Endothelial cell of umbilical vein (primary cell): ENCODE results near the gene GMPPA. TPM values are rescaled to one million over a fixed set of nuclear protein-coding genes. Genes with fewer than 3 reads are reported as not detected.

ENCODE experiments used
- BruUV-seq: library from RNA; stranded (reverse); fragments of 400-500 nt; replicated peaks from 2 replicates; lab custom pipeline; 2021; lab: Mats Ljungman, UMichigan
- CTCF ChIA-PET: fragments of 300-600, 350-600 bp; sonication (Branson Sonifier 250); formaldehyde crosslinking; loops from one replicate; lab custom pipeline; 2021; ENCODE audit warnings: antibody characterized with exemption, inconsistent platforms; lab: Charles Lee
- POLR2A ChIA-PET: fragments of 300-600, 350-600 bp; sonication (Branson Sonifier 250); formaldehyde crosslinking; loops from one replicate; lab custom pipeline; 2021; ENCODE audit warnings: antibody characterized with exemption, inconsistent platforms; lab: Charles Lee
- DNase-seq: peaks from one replicate; pipeline ENCODE4 v3.0.0-alpha.2; 2011; ENCODE audit warnings: low read depth, low spot score
- FAIRE-seq: peaks from 2 replicates; lab custom pipeline; 2011; peaks lifted over from hg19 to GRCh38; lab: Jason Lieb, UNC
- H2AFZ ChIP-seq: 2 replicates; pipeline ENCODE4 v1.6.0; 2012; ENCODE audit warnings: low read depth, low read length, control low read depth, inconsistent platforms
- H3K27ac ChIP-seq: 2 replicates; pipeline ENCODE4 v1.5.1; 2011; ENCODE audit warnings: low read depth, mild to moderate bottlenecking, control low read depth, low read length, moderate library complexity; ENCODE audit not compliant: insufficient read depth
- H3K27me3 ChIP-seq, 2 experiments: 2 replicates each; pipeline versions ENCODE4 v1.6.0 to v1.6.1; 2011; ENCODE audit warnings: low read length in 2 of 2, mixed read lengths in 1 of 2; ENCODE audit not compliant: control insufficient read depth in 2 of 2, insufficient read depth in 2 of 2
- H3K36me3 ChIP-seq, 2 experiments: 2 replicates in 1 of 2; 3 replicates in 1 of 2; pipeline ENCODE4 v1.5.1; 2011; ENCODE audit warnings: low read length in 2 of 2, mild to moderate bottlenecking in 1 of 2, moderate library complexity in 1 of 2; ENCODE audit not compliant: control insufficient read depth in 2 of 2, insufficient read depth in 2 of 2; ENCODE audit errors: extremely low read depth in 1 of 2
- H3K4me1 ChIP-seq: 3 replicates; pipeline ENCODE4 v1.5.1; 2011; ENCODE audit warnings: mild to moderate bottlenecking, low read length; ENCODE audit not compliant: control insufficient read depth, insufficient read depth; ENCODE audit errors: extremely low read depth
- H3K4me2 ChIP-seq: 2 replicates; pipeline ENCODE4 v1.6.1; 2011; ENCODE audit warnings: low read length, control low read depth, mixed read lengths; ENCODE audit not compliant: insufficient read depth
- H3K4me3 ChIP-seq, 3 experiments: fragments of 200-600 bp in 1 of 3; sonication (generic), shearing (Covaris generic) in 1 of 3; replicated peaks in 1 of 3; 2 replicates each; pipeline ENCODE4 v1.5.1; 2011 to 2016; ENCODE audit warnings: control low read depth in 3 of 3, low read length in 3 of 3, mild to moderate bottlenecking in 2 of 3, inconsistent platforms in 1 of 3, low read depth in 1 of 3, moderate library complexity in 1 of 3; ENCODE audit not compliant: insufficient read depth in 1 of 3
- H3K79me2 ChIP-seq: 2 replicates; pipeline ENCODE4 v1.6.0; 2012; ENCODE audit warnings: low read length, inconsistent platforms; ENCODE audit not compliant: control insufficient read depth, insufficient read depth
- H3K9ac ChIP-seq: replicated peaks from 2 replicates; pipeline ENCODE3; 2011; ENCODE audit warnings: low read length, control low read depth; ENCODE audit not compliant: insufficient read depth; ENCODE audit errors: extremely low read depth
- H3K9me1 ChIP-seq: replicated peaks from 3 replicates; pipeline ENCODE4 v1.6.0; 2011; ENCODE audit warnings: mild to moderate bottlenecking, low read length; ENCODE audit not compliant: control insufficient read depth, insufficient read depth; ENCODE audit errors: extremely low read depth
- H3K9me3 ChIP-seq: replicated peaks from 2 replicates; pipeline ENCODE4 v1.5.1; 2012; ENCODE audit warnings: low read length, inconsistent platforms; ENCODE audit not compliant: control insufficient read depth, insufficient read depth
- H4K20me1 ChIP-seq: replicated peaks from 2 replicates; pipeline ENCODE3; 2011; ENCODE audit warnings: mild to moderate bottlenecking, low read length; ENCODE audit not compliant: control insufficient read depth, insufficient read depth; ENCODE audit errors: extremely low read depth
- EZH2 ChIP-seq: IDR thresholded peaks from 2 replicates; pipeline ENCODE4 v1.6.1; 2012; ENCODE audit warnings: borderline replicate concordance, low read depth, mild to moderate bottlenecking, moderate library complexity, low read length, inconsistent platforms; ENCODE audit not compliant: severe bottlenecking
- FOS ChIP-seq: IDR thresholded peaks from 2 replicates; pipeline ENCODE4 v1.6.1; 2011; ENCODE audit warnings: mild to moderate bottlenecking, low read length, moderate library complexity, borderline replicate concordance; ENCODE audit not compliant: insufficient read depth
- GATA2 ChIP-seq: IDR thresholded peaks from 2 replicates; pipeline ENCODE4 v1.7.0; 2011; ENCODE audit warnings: low read depth, mild to moderate bottlenecking, moderate library complexity, mixed read lengths, low read length; ENCODE audit not compliant: insufficient read length, insufficient read depth
- JUN ChIP-seq: IDR thresholded peaks from 2 replicates; pipeline ENCODE4 v1.6.1; 2011; ENCODE audit warnings: borderline replicate concordance, low read depth; ENCODE audit not compliant: insufficient read length, insufficient read depth
- MAX ChIP-seq: IDR thresholded peaks from 2 replicates; pipeline ENCODE4 v1.6.1; 2011; ENCODE audit not compliant: insufficient read depth, insufficient read length
- MYC ChIP-seq: IDR thresholded peaks from one replicate; pipeline ENCODE4 v1.6.1; 2011; ENCODE audit warnings: mild to moderate bottlenecking, low read depth, low read length
- POLR2A ChIP-seq: IDR thresholded peaks from 2 replicates; pipeline ENCODE4 v1.6.1; 2012; ENCODE audit warnings: low read depth, mild to moderate bottlenecking, control low read depth, low read length
- POLR2AphosphoS5 ChIP-seq: IDR thresholded peaks from 2 replicates; pipeline ENCODE4 v1.6.1; 2012; ENCODE audit warnings: low read depth, mild to moderate bottlenecking, control low read depth, low read length, moderate library complexity; ENCODE audit not compliant: insufficient read depth
- dilution Hi-C: fragments of 300-500 bp; cut with MboI; formaldehyde crosslinking; loops from one replicate; pipeline ENCODE4 v1.15.0; 2019; ENCODE audit warnings: low sequenced_read_pairs; ENCODE audit not compliant: extremely low pct_ligation_motif_present
- intact Hi-C: fragments of 100-400 bp; cut with micrococcal nuclease; formaldehyde crosslinking; loops from one replicate; pipeline ENCODE4 v1.10.0; 2022
- polyA plus RNA-seq, 4 experiments: library from polyadenylated mRNA; depleted of rRNA in 3 of 4; stranded (reverse) in 3 of 4; unstranded in 1 of 4; fragments of >200 nt; gene quantifications; 2 replicates each; pipeline versions ENCODE4 v1.2.1 to v1.2.3, GENCODE V29; 2011 to 2012; ENCODE audit warnings: missing spikeins in 1 of 4
- total RNA-seq: library from RNA; stranded (reverse); gene quantifications from 2 replicates; pipeline ENCODE4 v1.2.3, GENCODE V29; 2021
- TF ChIP-seq, protein P1 (sequence below), 2 donors: IDR thresholded peaks; 1 replicate in 1 of 2; 2 replicates in 1 of 2; pipeline ENCODE4 v1.5.1; 2011; ENCODE audit warnings: low read length in 2 of 2, mild to moderate bottlenecking in 2 of 2, moderate library complexity in 2 of 2, control low read depth in 1 of 2, inconsistent platforms in 1 of 2, low read depth in 1 of 2; ENCODE audit not compliant: insufficient read depth in 1 of 2; ENCODE audit errors: extremely low read depth in 1 of 2

GMPPA gene
- total and polyA plus RNA-seq, 2 donors (not counting 3 experiments of a cell fraction or from before 2014, with no cell fraction given) = 39.1 to 104 TPM

DNA sequence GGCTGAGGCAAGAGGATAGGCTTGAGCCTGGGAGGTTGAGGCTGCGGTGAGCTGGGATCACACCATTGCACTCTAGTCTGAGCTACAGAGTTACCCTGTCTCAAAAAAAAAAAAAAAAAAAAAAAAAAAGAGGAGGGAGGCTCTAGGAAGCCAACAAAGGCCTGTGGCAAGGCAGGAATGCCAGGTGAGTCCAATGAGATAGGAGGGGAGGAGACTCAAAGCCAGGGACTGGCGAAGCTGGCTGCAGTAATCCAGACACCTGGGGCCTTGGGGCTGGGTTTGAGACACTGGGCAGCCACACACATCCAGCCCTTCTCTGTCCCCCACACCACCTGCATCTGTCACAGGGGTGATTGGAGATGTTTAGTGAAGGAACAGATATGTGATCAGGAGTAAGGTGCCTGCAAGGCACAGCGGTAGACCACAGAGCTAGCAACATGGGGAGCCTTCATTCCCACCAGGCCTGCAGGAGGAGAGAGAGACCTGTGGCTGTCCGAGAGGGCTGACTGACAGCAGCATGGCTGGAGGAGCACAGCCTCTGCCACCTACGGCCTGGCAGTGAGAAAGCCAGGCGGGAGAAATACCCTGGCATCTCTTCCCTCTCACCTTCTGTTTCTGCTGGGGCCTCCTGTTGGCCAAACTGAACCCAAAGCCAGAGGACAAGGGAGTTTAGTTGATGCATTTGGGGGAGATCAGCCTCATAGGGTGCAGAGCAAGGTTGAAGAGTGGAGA lies 35.4 kb downstream of the GMPPA start:
- intact Hi-C loops (no loop called here), dilution Hi-C loops (no loop called here)
- no peak for DNase-seq
- Histone ChIP-seq H3K36me3 (no peaks in the 10 kb centered on the region), H2AFZ (no peak overlapping the region), H3K4me2 (no peak overlapping the region), H3K27me3 (peaks cover 9 to 18% of the 10 kb centered on the region in 2 experiments), H3K9ac (no peak overlapping the region), H4K20me1 (no peaks in the 10 kb centered on the region), H3K9me1 (no peaks in the 10 kb centered on the region), H3K79me2 (no peaks in the 10 kb centered on the region), H3K27ac (no peak overlapping the region), H3K4me3 (no peak overlapping the region), H3K9me3 (no peaks in the 10 kb centered on the region), H3K4me1 (no peaks in the 10 kb centered on the region)
- TF ChIP-seq JUN = no peak
- no peak for TF ChIP-seq POLR2A
- no peak for TF ChIP-seq MAX
- TF ChIP-seq FOS = no peak
- TF ChIP-seq GATA2 = no peak
- TF ChIP-seq EZH2 = no peak
- no peak for TF ChIP-seq POLR2AphosphoS5
- no peak for TF ChIP-seq MYC
- TF ChIP-seq, protein P1, sequence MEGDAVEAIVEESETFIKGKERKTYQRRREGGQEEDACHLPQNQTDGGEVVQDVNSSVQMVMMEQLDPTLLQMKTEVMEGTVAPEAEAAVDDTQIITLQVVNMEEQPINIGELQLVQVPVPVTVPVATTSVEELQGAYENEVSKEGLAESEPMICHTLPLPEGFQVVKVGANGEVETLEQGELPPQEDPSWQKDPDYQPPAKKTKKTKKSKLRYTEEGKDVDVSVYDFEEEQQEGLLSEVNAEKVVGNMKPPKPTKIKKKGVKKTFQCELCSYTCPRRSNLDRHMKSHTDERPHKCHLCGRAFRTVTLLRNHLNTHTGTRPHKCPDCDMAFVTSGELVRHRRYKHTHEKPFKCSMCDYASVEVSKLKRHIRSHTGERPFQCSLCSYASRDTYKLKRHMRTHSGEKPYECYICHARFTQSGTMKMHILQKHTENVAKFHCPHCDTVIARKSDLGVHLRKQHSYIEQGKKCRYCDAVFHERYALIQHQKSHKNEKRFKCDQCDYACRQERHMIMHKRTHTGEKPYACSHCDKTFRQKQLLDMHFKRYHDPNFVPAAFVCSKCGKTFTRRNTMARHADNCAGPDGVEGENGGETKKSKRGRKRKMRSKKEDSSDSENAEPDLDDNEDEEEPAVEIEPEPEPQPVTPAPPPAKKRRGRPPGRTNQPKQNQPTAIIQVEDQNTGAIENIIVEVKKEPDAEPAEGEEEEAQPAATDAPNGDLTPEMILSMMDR (IDR thresholded peaks at IDR 0.05; ENCODE audit: extremely low read depth in 1 of 2, insufficient read depth in 1 of 2, low read depth in 1 of 2, low read length in 2 of 2) = no peak
- ChIA-PET POLR2A (no interaction called here), CTCF (interaction anchor here (1.2 to 12.6 kb wide), 4 partner anchors 43 to 132 kb away, joined by 3 to 731 read pairs (median 255); partner anchors contain the start of gene GMPPA)
- no TSS peak for BruUV-seq
- FAIRE-seq = no peak
